Ramos (cell line): ENCODE data around the gene FABP3.

Experiments used
- in situ Hi-C: fragments of 300-500 bp; cut with MboI; formaldehyde crosslinking; loops from one replicate; pipeline ENCODE4 v1.14.3; 2022; ENCODE audit warnings: low sequenced_read_pairs; ENCODE audit not compliant: unreplicated experiment

Gene FABP3

GRCh38 chr1:31327381-31327780, 45.5 kb downstream of the FABP3 start:
- in situ Hi-C loops, result no loop called here

- in situ Hi-C loops, result no loop called here
Observed at GRCh38 chr1:31326461-31326860, 46.4 kb downstream of the FABP3 start.

- in situ Hi-C loops, result no loop called here
Observed at GRCh38 chr1:31324992-31325391, 47.9 kb downstream of the FABP3 start.

DNA sequence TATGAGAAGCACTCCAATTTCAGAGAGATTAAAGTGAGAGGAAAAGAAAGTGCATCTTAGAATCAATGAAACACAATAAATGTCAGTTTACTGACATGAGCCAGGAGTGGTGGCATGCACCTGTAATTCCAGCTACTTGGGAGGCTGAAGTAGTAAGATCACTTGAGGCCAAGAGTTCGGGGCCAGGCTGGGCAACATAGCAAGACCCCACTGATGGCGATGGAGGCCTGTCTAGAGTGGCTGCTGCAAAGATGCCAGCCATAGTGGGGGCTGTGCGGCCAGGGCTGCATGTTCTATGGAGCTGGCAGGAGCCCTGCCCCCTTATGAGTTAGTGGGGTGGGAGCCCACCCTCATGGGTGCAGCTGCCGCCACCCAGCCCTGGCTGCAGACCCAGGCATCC, 48.8 kb downstream of the FABP3 start:
- in situ Hi-C loops, result no loop called here

DNA sequence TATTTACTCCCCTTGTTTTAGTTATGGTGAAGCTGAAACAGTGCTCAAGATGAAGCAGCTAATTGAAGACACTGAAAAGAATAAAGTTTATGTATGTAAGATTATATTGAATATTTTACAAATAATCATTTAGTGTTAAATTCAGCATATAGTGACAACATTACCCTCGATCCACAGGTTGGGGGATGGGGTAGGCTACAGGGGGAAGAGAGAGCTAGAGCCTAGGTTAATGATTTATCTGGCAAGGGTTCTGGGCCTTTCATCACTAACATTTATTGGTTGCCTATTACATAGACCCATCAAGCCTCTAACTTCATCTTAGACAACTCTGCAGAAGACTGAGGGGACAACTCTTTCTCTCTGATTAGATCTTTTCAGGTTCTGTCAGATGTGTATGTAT, 54.7 kb downstream of the FABP3 start:
- in situ Hi-C loops, result no loop called here

DNA sequence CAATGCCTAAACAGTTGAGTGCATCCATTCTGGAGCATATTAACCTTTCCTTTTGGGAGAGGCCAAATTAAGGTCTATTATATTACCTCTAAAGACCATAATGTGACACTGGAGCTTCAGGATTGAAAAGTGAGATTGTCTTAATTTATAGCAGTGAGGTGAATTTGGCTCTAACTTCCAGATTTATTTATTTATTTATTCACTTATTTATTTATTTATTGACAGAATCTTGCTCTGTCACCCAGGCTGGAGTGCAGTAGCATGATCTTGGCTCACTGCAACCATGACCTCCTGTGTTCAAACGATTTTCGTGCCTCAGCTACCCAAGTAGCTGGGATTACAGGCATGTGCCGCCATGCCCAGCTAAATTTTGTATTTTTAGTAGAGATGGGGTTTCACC, 57.0 kb downstream of the FABP3 start:
- in situ Hi-C loops, result no loop called here
